RWPE2 (cell line): Measurements from ENCODE around the gene ADGRB3.

Experiments used
- ATAC-seq: fragments of 200-7000 bp; cut with Tn5 transposase; 3 replicates; pipeline ENCODE4 v1.9.1; 2021; ENCODE audit warnings: low read depth
- DNase-seq: peaks from one replicate; pipeline ENCODE4 v3.0.0-alpha.2; 2020; ENCODE audit warnings: low spot score
- H3K27ac ChIP-seq: fragments of 450-650 bp; 2 replicates; pipeline ENCODE4 v1.5.1; 2017; ENCODE audit warnings: mild to moderate bottlenecking; ENCODE audit not compliant: poor library complexity, severe bottlenecking
- H3K27me3 ChIP-seq: fragments of 250-450 bp; sonication (Bioruptor Pico); 2 replicates; pipeline ENCODE4 v1.5.1; 2021; ENCODE audit warnings: mild to moderate bottlenecking, moderate library complexity; ENCODE audit not compliant: insufficient read depth, poor library complexity, severe bottlenecking
- H3K36me3 ChIP-seq: fragments of 250-450 bp; sonication (Bioruptor Pico); 2 replicates; pipeline ENCODE4 v1.5.1; 2020; ENCODE audit warnings: low read depth, mild to moderate bottlenecking, moderate library complexity
- H3K4me1 ChIP-seq: fragments of 250-450 bp; sonication (Bioruptor Pico); 2 replicates; pipeline ENCODE4 v1.5.1; 2021; ENCODE audit warnings: mild to moderate bottlenecking, moderate library complexity; ENCODE audit not compliant: insufficient read depth, poor library complexity, severe bottlenecking
- H3K4me3 ChIP-seq: fragments of 250-450 bp; sonication (Bioruptor Pico); 2 replicates; pipeline ENCODE4 v1.5.1; 2021; ENCODE audit warnings: mild to moderate bottlenecking, moderate library complexity; ENCODE audit not compliant: severe bottlenecking
- H3K9me3 ChIP-seq: fragments of 250-450 bp; sonication (Bioruptor Pico); 2 replicates; pipeline ENCODE4 v1.5.1; 2021; ENCODE audit warnings: mild to moderate bottlenecking, moderate library complexity; ENCODE audit not compliant: severe bottlenecking
- CTCF ChIP-seq: fragments of 450-650 bp; IDR thresholded peaks from one replicate; pipeline ENCODE4 v1.5.1; 2017; ENCODE audit warnings: mild to moderate bottlenecking, moderate library complexity; ENCODE audit not compliant: poor library complexity, severe bottlenecking

The ADGRB3 gene

GRCh38 chr6:68653074-68653705, 18.1 kb downstream of the ADGRB3 start:
- Histone ChIP-seq H3K27me3 (peaks cover 17% of the 10 kb centered on the region), H3K27ac (no peak overlapping the region), H3K36me3 (no peaks in the 10 kb centered on the region), H3K4me3 (no peak overlapping the region), H3K9me3 (no peaks in the 10 kb centered on the region), H3K4me1 (no peaks in the 10 kb centered on the region)
- no peak for ATAC-seq
- no peak for DNase-seq
- no peak for TF ChIP-seq CTCF

- DNase-seq (no peak), ATAC-seq (no peak)
- TF ChIP-seq CTCF: no peak
- peaks cover 17% of the 10 kb centered on the region for H3K27me3 ChIP-seq
- H3K36me3 ChIP-seq: no peaks in the 10 kb centered on the region
- H3K27ac ChIP-seq: no peak overlapping the region
- no peak overlapping the region for H3K4me3 ChIP-seq
- no peaks in the 10 kb centered on the region for H3K9me3 ChIP-seq
- no peaks in the 10 kb centered on the region for H3K4me1 ChIP-seq
These were observed 18.6 kb downstream of the ADGRB3 start for GRCh38 chr6:68653706-68654089.

GRCh38 chr6:68654134-68654533, 19.1 kb downstream of the ADGRB3 start:
- peaks cover 15% of the 10 kb centered on the region for H3K27me3 ChIP-seq
- no peak overlapping the region for H3K4me3 ChIP-seq
- no peaks in the 10 kb centered on the region for H3K4me1 ChIP-seq
- no peak for ATAC-seq
- no peak for DNase-seq
- H3K27ac ChIP-seq: no peak overlapping the region
- no peaks in the 10 kb centered on the region for H3K36me3 ChIP-seq
- no peaks in the 10 kb centered on the region for H3K9me3 ChIP-seq
- no peak for TF ChIP-seq CTCF

GRCh38 chr6:68655028-68655427, 19.9 kb downstream of the ADGRB3 start:
- Histone ChIP-seq H3K27me3 (peaks cover 14% of the 10 kb centered on the region), H3K36me3 (no peaks in the 10 kb centered on the region), H3K4me3 (no peak overlapping the region), H3K9me3 (no peaks in the 10 kb centered on the region), H3K4me1 (no peaks in the 10 kb centered on the region), H3K27ac (no peak overlapping the region)
- ATAC-seq (no peak), DNase-seq (no peak)
- TF ChIP-seq CTCF: no peak

DNA sequence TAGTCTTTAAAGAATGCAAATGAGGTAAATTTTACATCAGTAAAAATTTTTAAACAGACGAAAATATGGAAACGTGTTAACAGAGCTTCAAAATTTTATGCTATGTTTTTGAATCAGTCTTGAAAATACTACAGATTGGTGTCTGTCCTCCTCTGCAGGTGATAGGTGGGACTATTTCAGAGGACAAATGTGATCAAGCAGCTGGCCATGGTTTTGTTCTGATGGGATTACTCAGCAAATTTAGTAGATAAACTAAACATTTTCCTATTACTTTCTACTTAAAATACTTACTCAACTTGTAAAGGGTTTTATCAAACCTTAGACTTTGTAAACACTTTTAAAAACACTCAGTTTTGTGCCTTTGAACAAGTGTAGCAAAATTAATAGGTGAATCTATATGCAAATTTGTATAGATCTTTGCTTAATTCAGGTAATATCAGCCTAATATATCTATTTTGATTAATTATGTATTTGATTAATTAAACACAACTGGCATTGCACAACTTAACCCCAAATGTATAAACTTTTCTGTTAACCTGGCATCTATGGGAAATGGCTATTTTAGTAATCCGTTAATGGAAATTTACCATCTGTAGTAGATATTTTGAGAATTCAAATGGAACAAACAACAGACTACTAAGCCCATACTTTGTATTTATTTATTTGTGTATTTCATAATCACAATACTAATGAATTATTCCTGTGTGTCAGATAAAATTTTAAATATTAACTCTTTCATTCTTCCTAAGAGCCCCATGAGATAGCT, 22.5 kb downstream of the ADGRB3 start:
- Histone ChIP-seq H3K9me3 (no peaks in the 10 kb centered on the region), H3K36me3 (no peaks in the 10 kb centered on the region)
- no peak for DNase-seq

More for the DNA sequence above, 22.5 kb downstream of the ADGRB3 start:
- H3K27me3 ChIP-seq: peaks cover 11% of the 10 kb centered on the region
- no peak for ATAC-seq
- no peak for TF ChIP-seq CTCF
- no peak overlapping the region for H3K4me3 ChIP-seq
- H3K27ac ChIP-seq: no peak overlapping the region
- no peaks in the 10 kb centered on the region for H3K4me1 ChIP-seq
